Superior temporal gyrus (tissue), 1 donor: ENCODE measurements around the gene ANKS1B.
"Not testable (repeated sequence)": the region's sequence is repeated elsewhere in the genome, so short reads cannot be mapped to it uniquely, and the experiment has no call there.

Experiments used
- DNase-seq: peaks from one replicate; pipeline ENCODE4 v3.0.0-alpha.2; 2016; ENCODE audit errors: extremely low spot score

ANKS1B gene

GRCh38 chr12:99984271-99985128, at the start of gene ANKS1B:
Gene ANKS1B (minus strand): TSS chr12:99984936. CDS start chr12:99984237, 699 bp downstream.
- peak; percentile 32 for DNase-seq

DNA sequence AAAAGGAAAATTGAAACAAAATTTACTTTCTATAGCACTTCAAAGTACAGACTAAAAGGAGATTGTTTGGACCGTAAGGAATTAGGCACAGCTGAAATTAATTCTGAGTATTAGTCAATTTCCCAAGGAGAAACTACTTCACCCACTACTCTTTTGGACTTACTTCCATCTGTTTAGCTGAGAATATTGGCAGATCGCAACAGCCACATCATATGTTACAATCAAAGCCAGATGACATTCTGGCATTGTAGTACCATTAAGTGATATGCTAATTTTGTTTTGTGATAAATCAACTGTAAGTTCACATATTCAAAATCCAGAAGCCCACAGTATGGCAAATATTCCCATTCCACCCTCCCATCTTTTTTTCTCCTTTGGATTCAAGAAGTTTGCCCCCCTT, 47.1 kb upstream of the ANKS1B start:
- DNase-seq = no peak

GRCh38 chr12:100027671-100028070, 42.9 kb upstream of the ANKS1B start:
- no peak for DNase-seq

DNA sequence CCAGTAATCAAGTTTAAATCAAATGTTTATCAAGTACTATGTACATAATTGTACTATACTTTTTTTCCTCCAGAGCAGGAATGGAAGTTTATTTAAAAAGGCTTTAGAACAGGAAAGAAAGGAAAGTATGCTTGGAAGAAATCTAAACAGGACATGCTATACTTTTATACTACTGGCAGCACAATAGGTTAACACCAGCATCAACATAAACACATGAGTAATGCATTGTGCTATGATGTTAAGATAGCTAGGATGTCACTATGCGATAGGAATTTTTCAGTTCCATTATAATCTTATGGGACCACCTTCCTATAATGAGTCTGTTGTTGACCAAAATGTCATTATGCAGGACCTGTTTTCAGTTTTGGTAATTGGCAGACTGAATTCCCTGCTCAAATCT, 41.5 kb upstream of the ANKS1B start:
- no peak for DNase-seq

- DNase-seq = no peak
These were observed 40.3 kb upstream of the ANKS1B start for GRCh38 chr12:100024974-100025555.

DNA sequence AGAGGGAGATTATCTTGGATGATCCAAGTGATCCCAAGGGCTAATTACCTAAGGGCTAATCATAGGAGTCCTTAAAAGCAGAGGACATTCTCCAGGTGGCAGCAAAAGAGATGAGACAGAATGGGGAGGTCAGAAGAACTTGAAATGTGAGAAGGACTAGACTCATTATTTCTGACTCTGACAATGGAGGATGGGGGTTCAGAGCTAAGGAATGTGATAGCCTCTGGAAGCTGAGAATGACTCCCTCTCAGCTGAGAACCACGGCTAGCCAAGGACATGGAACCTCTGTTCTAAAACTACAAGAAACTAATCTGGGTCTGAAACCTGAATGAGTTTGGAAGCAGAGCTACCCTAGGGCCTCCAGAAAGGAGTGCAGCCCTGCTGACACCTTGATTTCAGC, 35.6 kb upstream of the ANKS1B start:
- no peak for DNase-seq

DNA sequence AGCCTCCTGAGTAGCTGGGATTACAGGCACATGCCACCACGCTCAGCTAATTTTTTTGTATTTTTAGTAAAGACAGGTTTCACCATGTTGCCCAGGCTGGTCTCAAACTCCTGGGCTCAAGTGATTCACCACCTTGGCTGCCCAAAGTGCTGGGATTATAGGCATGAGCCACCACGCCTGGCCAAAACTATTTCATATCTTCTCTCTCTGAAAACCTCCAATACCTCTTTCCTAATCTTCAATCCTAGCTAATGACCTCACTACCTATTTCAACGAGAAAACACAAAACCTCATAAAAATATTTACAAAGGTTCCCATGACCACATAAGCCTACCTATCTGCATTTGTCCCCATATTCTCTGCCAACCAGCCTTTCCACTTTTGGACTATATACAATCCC, 32.3 kb upstream of the ANKS1B start:
- DNase-seq = no peak

DNA sequence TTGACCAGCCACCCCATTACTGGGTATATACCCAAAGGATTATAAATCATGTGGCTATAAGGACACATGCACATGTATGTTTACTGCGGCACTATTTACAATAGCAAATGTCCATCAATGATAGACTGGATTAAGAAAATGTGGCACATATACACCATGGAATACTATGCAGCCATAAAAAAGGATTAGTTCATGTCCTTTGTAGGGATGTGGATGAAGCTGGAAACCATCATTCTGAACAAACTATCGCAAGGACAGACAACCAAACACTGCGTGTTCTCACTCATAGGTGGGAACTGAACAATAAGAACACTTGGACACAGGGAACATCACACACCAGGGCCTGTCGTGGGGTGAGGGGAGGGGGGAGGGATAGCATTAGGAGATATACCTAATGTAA, 31.6 kb upstream of the ANKS1B start:
- DNase-seq = not testable (repeated sequence)

DNA sequence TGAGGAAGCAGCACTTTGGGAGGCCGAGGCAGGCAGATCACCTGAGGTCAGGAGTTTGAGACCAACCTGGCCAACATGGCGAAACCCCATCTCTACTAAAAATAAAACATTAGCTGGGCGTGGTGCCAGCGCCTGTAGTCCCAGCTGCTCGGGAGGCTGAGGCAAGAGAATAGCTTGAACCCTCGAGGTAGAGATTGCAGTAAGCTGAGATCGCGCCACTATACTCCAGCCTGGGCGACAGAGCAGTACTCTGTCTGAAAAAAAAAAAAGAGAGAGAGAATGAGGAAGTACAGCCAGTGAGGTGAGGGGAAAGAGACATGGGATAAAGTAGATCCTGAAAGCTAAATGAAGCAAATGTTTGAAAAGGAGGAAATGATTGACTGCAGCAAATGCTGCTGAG, 21.1 kb upstream of the ANKS1B start:
- DNase-seq = not testable (repeated sequence)

GRCh38 chr12:99997806-99998205, 13.1 kb upstream of the ANKS1B start:
- DNase-seq = no peak

DNA sequence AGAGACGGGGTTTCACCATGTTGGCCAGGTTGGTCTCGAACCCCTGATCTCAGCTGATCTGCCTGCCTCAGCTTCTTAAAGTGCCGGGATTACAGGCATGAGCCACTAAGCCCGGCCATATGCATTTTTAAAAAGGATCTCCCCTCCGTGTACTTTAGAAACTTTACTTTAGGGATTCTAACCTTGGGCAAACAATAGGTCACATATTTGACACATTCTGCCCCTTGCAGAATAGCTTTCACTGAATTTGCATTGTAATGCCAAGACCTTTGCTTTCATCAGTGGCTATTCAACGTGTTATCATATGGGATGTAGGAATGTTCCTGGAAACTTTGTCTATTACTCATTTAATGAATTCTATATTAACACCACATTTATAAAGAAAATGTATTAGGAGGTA, 11.4 kb upstream of the ANKS1B start:
- no peak for DNase-seq

DNA sequence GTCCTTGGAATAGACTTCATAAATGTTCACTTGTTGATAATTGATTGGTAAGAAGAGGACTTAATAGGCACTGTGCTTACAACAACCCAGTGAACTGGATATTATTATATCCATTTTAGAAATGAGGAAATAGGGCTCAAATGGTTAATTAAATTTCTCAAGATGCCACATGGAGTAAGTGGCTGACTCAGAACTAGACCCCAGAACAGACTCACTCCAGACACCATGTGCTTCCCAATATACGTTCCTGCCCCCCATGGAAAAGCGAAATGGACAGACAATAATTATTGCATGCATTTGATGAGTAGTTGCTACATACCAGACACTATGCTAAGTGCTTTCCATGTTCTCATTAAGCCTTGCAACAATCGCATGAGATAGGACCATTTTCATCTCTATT, 895 bp upstream of the ANKS1B start:
- DNase-seq = no peak

DNA sequence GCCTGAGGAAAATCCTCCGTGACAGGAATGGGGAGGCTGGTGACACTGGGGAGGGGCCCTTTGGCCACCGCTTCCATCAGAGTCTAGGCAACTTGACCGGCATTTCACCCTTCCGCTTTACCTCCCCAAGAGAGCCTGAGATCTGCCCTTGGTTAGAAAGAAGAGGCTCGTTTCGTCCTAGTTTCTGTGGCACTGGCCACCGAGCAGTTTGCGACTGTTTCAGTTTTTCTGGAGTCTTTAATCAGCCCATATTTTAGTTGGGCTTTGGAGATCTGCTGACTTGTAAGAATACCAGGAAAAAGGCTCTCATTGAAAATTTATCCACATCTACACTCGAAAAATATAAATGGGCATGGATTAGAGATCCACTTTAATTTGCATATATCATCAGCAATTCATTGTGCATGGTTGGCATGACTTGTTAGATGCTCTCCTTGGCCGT, 414 bp upstream of the ANKS1B start:
- DNase-seq = peak; percentile 48

DNA sequence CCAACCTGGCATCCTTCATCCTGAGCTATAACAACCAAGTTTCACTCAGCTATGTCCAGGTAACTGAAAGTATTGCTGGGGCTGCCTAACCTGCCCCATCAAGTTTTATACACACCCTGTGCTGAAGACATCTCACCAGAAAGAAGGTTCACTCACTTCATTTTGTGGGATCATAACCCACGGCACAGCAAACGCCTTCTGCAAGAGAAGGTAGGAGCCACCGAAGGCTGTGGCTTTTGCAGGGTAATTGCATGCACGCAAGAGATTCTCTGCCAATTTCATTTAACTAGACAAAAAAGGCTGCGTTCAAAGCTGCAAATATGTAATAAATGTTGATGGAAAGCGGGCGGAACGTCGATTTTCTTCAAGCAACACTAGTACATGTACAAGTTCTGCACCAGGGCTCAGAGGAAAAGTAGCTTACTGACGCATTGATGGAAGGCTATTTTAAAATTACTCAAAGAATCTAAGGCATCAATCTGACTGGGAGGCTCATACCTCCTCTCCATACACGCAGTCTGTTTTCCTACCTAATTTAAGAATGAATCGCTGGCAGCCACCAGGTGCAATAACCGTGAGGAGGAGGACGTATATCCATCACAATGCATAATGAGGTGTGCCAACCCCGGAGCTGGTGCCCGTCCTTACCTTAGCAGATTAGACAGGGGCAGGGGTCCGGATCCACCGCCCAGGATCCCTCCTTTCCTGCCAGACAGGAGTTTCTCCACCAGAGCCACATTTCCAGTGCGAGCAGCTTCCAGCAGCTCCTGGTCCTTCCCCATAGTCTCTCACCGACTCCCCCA, 1.1 kb downstream of the ANKS1B start:
- DNase-seq = peak; percentile 58

DNA sequence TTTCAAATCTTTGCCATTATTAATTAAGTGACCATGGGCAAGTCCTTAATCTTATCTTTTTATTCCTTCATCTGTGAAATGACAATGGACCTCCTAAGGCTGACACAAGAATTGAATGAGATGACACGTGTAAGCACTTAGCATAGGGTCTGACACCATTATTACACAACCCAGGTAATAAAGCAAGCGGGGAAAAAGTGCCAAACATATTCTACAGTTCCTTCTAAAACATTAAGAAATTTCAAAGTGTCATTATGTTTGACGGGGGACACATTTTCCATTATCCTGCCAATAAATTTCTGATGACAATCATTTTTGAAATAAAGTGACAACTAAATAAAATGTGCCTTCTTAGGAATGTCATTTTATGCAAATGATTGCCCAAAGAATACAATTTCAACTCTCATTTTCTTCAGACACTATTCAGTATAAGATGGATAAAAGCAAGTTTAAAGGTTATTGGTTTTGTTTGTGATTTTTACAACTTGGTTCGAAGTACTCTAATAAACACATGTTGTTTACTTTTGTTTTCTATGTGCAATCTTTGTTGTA, 3.0 kb downstream of the ANKS1B start:
- peak; percentile 44 for DNase-seq

GRCh38 chr12:99979471-99979870, 5.3 kb downstream of the ANKS1B start:
- no peak for DNase-seq

DNA sequence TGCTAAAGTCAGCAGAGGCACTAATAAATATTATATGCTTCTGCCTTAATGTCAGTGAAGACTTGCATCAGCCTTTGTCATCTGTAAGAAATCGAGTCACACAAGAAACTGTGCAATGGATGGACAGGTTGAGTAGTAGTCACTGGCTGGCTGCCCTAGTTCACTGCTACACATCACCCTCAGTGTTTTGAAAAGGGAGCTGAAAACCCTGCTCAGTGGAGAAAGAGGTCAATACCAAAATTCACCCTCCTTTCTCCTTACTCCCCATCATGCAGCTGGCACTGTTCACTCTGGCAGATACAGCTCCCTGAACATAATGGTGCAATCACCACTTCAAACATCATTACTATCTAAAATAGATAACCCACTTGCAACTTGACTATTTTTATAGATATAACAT, 6.6 kb downstream of the ANKS1B start:
- no peak for DNase-seq

- peak; percentile 61 for DNase-seq
These were observed 7.2 kb downstream of the ANKS1B start for GRCh38 chr12:99977550-99977949.

DNA sequence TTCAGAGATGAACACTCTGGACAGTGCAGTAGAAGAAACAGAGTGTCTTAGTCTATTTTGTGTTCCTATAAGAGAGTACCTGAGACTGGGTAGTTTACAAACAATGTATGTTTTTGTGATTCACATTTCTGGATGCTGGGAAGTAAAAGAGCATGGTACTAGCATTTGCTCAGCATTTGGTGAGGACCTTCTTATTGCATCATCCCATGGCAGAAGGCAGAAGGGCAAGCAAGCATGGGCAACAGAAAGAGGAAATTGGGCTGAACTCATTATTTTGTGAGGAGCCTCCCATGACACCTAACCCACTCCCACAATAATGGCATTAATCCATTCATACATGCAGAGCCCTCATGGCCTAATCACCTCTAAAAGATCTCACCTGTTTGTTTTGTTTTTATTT, 8.0 kb downstream of the ANKS1B start:
- no peak for DNase-seq

DNA sequence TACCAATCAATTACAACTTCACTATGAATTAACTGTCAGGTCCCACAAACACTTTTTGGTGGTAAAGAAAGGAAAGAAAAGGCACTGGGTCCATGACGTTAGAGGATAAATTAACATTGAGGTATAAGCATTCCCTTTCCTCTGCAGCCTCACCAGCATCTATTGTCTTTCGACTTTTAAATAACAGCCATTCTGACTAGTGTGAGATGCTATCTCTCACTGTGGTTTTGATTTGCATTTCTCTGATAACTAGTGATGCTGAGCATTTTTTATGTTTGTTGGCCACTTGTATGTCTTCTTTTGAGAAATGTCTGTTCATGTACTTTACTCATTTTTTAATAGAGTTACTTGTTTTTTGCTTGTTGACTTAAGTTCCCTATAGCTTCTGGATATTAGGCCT, 9.4 kb downstream of the ANKS1B start:
- no peak for DNase-seq

GRCh38 chr12:99974146-99974545, 10.6 kb downstream of the ANKS1B start:
- no peak for DNase-seq

DNA sequence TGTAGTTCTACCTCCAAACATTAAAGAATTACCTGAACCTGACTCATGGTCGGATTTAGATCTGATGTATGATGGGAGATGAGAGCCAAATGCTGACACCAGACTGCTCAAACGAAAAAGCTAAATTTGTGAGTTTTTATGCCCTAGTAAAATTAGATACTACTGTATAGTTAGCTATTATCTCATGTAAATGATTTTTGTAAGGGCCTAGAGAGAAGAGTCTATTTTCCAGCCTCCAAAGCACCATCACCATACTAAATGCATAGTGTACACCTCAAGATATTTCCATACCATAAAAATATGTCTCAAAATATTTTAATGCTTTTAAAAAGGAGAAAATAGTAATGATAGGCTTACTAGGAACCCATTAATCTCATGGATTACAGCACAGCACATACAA, 18.3 kb downstream of the ANKS1B start:
- DNase-seq = no peak
